ENCODE data around the gene SLC41A1. TPM values are rescaled to one million over a fixed set of nuclear protein-coding genes. Genes with fewer than 3 reads are reported as not detected.

The SLC41A1 gene
- total RNA-seq, 2 donors from 2014 or later = 17.1 to 32.8 TPM

- H3K4me3 Mint-ChIP-seq = no peak within 1 kb of the TSS
Measured at GRCh38 chr1:205849619-205850355, 36.8 kb upstream of the SLC41A1 start, which contains the start of gene PM20D1. PM20D1 (minus strand) TSS chr1:205850132; CDS start chr1:205850072, 60 bp downstream.

GRCh38 chr1:205843036-205843859, 30.2 kb upstream of the SLC41A1 start:
- Histone ChIP-seq H3K4me1 (ENCODE audit: control insufficient read depth, insufficient read depth, low read length) (peaks cover 24% of the 10 kb centered on the region), H3K9me3 (ENCODE audit: control insufficient read depth, low read length) (no peaks in the 10 kb centered on the region), H3K27me3 (ENCODE audit: control insufficient read depth, insufficient read depth, low read length, poor library complexity, severe bottlenecking) (no peaks in the 10 kb centered on the region), H3K36me3 (ENCODE audit: control insufficient read depth, insufficient read depth, low read length) (no peaks in the 10 kb centered on the region), H3K27ac (ENCODE audit: low read depth, low read length) (no peak overlapping the region), H3K9ac (ENCODE audit: extremely low read depth, low read length, poor library complexity, severe bottlenecking) (no peak overlapping the region), H3K4me3 (ENCODE audit: low read length) (peak overlapping the region; percentile 61)
- Mint-ChIP-seq H3K27me3 (ENCODE audit: insufficient read depth) (no peaks in the 10 kb centered on the region), H3K4me3 (peak overlapping the region; percentile 11), H3K4me1 (peaks cover 45% of the 10 kb centered on the region), H3K36me3 (ENCODE audit: low read depth) (no peaks in the 10 kb centered on the region), H3K9me3 (no peaks in the 10 kb centered on the region), H3K27ac (no peak overlapping the region)
- DNase-seq = no peak
- TF ChIP-seq, protein P1, sequence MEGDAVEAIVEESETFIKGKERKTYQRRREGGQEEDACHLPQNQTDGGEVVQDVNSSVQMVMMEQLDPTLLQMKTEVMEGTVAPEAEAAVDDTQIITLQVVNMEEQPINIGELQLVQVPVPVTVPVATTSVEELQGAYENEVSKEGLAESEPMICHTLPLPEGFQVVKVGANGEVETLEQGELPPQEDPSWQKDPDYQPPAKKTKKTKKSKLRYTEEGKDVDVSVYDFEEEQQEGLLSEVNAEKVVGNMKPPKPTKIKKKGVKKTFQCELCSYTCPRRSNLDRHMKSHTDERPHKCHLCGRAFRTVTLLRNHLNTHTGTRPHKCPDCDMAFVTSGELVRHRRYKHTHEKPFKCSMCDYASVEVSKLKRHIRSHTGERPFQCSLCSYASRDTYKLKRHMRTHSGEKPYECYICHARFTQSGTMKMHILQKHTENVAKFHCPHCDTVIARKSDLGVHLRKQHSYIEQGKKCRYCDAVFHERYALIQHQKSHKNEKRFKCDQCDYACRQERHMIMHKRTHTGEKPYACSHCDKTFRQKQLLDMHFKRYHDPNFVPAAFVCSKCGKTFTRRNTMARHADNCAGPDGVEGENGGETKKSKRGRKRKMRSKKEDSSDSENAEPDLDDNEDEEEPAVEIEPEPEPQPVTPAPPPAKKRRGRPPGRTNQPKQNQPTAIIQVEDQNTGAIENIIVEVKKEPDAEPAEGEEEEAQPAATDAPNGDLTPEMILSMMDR (conservative IDR thresholded peaks at IDR 0.05) = no peak
- WGBS, 2 experiments (ENCODE audit: insufficient coverage in 1 of 2, insufficient read length in 1 of 2) = 92 to 97% methylated on average over 3 of the region's 3 CpGs

More at GRCh38 chr1:205849619-205850355, 36.8 kb upstream of the SLC41A1 start, which contains the start of gene PM20D1:
- H3K36me3 ChIP-seq (ENCODE audit: control insufficient read depth, insufficient read depth, low read length) = no peaks in the 10 kb centered on the region
- DNase-seq = peak; percentile 58
- peaks cover 2% of the 10 kb centered on the region for H3K4me1 Mint-ChIP-seq
- H3K9me3 ChIP-seq (ENCODE audit: control insufficient read depth, low read length) = peaks cover 16% of the 10 kb centered on the region
- no peak within 1 kb of the TSS for H3K4me3 ChIP-seq (ENCODE audit: low read length)
- no peak within 1 kb of the TSS for H3K9ac ChIP-seq (ENCODE audit: extremely low read depth, low read length, poor library complexity, severe bottlenecking)
- H3K9me3 Mint-ChIP-seq = peaks cover 24% of the 10 kb centered on the region
- no peaks in the 10 kb centered on the region for H3K27me3 Mint-ChIP-seq (ENCODE audit: insufficient read depth)
- no peak within 1 kb of the TSS for H3K27ac ChIP-seq (ENCODE audit: low read depth, low read length)
- WGBS, 2 experiments (ENCODE audit: insufficient coverage in 1 of 2, insufficient read length in 1 of 2) = 94 to 96% methylated on average over 28 to 39 of the region's 39 CpGs
- no peaks in the 10 kb centered on the region for H3K4me1 ChIP-seq (ENCODE audit: control insufficient read depth, insufficient read depth, low read length)
- H3K36me3 Mint-ChIP-seq (ENCODE audit: low read depth) = peaks cover 26% of the 10 kb centered on the region
- H3K27me3 ChIP-seq (ENCODE audit: control insufficient read depth, insufficient read depth, low read length, poor library complexity, severe bottlenecking) = no peaks in the 10 kb centered on the region
- TF ChIP-seq, protein P1 (conservative IDR thresholded peaks at IDR 0.05) = no peak
- no peak within 1 kb of the TSS for H3K27ac Mint-ChIP-seq

- H3K9me3 ChIP-seq (ENCODE audit: control insufficient read depth, low read length) = no peaks in the 10 kb centered on the region
- Mint-ChIP-seq H3K36me3 (ENCODE audit: low read depth) (no peaks in the 10 kb centered on the region), H3K27ac (no peak overlapping the region), H3K9me3 (no peaks in the 10 kb centered on the region), H3K4me3 (no peak overlapping the region), H3K4me1 (peaks cover 45% of the 10 kb centered on the region), H3K27me3 (ENCODE audit: insufficient read depth) (peaks cover 6% of the 10 kb centered on the region)
- peak overlapping the region; percentile 61 for H3K4me3 ChIP-seq (ENCODE audit: low read length)
- H3K36me3 ChIP-seq (ENCODE audit: control insufficient read depth, insufficient read depth, low read length) = no peaks in the 10 kb centered on the region
- H3K27me3 ChIP-seq (ENCODE audit: control insufficient read depth, insufficient read depth, low read length, poor library complexity, severe bottlenecking) = no peaks in the 10 kb centered on the region
- H3K4me1 ChIP-seq (ENCODE audit: control insufficient read depth, insufficient read depth, low read length) = peaks cover 24% of the 10 kb centered on the region
- TF ChIP-seq, protein P1 (conservative IDR thresholded peaks at IDR 0.05) = no peak
- WGBS, 2 experiments (ENCODE audit: insufficient coverage in 1 of 2, insufficient read length in 1 of 2) = 91 to 98% methylated on average over 1 to 2 of the region's 2 CpGs
- no peak overlapping the region for H3K9ac ChIP-seq (ENCODE audit: extremely low read depth, low read length, poor library complexity, severe bottlenecking)
- no peak for DNase-seq
- H3K27ac ChIP-seq (ENCODE audit: low read depth, low read length) = no peak overlapping the region
Measured at GRCh38 chr1:205842229-205842628, 29.2 kb upstream of the SLC41A1 start.
